Rectal smooth muscle tissue (tissue), 1 donor: Measurements from ENCODE around the gene GRIN2A.

ENCODE experiments used
- H3K27ac ChIP-seq: one replicate; pipeline ENCODE4 v1.7.0; 2013; ENCODE audit warnings: low read depth, low read length, inconsistent platforms
- H3K27me3 ChIP-seq: one replicate; pipeline ENCODE4 v1.7.0; 2013; ENCODE audit warnings: low read length; ENCODE audit not compliant: control insufficient read depth, insufficient read depth
- H3K36me3 ChIP-seq: one replicate; pipeline ENCODE4 v1.7.0; 2013; ENCODE audit warnings: low read length; ENCODE audit not compliant: control insufficient read depth, insufficient read depth
- H3K4me1 ChIP-seq: one replicate; pipeline ENCODE4 v1.7.0; 2013; ENCODE audit warnings: low read length; ENCODE audit not compliant: control insufficient read depth, insufficient read depth
- H3K4me3 ChIP-seq: one replicate; pipeline ENCODE4 v1.7.0; 2013; ENCODE audit warnings: low read length
- H3K9ac ChIP-seq: one replicate; pipeline ENCODE4 v1.7.0; 2013; ENCODE audit warnings: low read length

GRIN2A gene

DNA sequence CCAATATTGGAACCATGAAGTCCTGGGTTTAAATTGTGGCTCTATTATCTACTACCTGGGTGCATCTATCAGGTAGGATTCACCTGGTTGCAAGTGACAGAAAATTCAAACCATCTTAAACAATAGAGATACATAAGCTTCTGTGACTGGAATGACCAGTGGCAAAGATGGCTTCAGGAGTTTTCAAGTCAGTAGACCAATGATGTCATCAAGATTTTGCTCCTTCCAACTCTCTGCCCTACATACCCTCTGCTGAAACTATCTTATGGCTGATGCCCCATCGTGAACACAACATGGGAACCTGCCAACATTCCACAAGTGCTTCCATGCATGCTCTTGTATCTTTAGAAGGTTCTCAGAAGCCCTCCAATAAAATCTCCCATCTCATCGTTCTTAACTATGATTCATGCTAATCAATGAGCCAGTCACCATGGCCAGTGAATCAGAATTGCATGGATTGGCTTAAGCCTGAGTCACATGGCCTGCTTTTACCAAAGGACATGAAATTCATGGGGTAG, 180.9 kb downstream of the GRIN2A start:
- H3K27ac ChIP-seq, result no peak overlapping the region
- H3K4me1 ChIP-seq, result no peaks in the 10 kb centered on the region
- H3K4me3 ChIP-seq, result no peak overlapping the region
- H3K9ac ChIP-seq, result no peak overlapping the region
- H3K27me3 ChIP-seq, result no peaks in the 10 kb centered on the region
- H3K36me3 ChIP-seq, result no peaks in the 10 kb centered on the region

DNA sequence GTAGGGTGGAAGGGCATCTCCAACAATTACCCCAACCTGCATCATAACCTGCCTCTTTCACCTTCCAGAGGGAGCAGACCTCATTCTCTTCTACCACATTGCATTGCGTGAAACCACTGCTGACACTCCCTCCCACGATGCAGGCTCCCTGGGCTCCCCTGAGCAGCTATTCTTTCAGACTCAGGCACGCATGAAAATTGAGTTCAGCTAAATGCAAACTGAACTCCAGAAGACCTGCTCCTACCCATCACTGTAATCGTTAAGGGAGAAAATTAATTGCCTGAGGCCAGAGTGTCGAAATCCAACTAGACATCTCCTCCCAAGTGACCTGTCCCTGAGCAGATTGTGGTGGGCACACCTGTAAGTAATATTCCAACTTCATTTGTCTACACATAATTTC, 186.0 kb downstream of the GRIN2A start:
- Histone ChIP-seq H3K27me3 (no peaks in the 10 kb centered on the region), H3K4me3 (no peak overlapping the region), H3K27ac (no peak overlapping the region), H3K9ac (no peak overlapping the region), H3K36me3 (no peaks in the 10 kb centered on the region), H3K4me1 (no peaks in the 10 kb centered on the region)

DNA sequence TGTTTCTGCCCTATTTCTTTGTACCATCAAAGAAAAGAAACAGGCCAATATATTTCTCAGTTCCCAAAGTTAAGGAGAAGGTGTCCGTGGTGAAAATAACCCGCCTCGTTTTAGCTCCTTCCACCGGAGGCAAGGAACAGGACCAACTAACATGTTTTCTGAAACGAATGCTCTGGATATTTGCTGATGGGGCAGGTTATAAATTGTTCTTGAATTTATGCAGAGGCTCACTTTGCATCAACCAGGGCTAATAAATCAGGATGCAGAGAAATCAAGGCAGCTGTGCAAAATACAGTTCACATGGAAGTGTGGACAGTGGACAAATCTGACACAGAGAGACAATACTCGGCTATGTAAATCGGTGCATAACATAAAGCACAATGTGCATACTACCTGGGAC, 189.8 kb downstream of the GRIN2A start:
- Histone ChIP-seq H3K4me3 (no peak overlapping the region), H3K9ac (no peak overlapping the region), H3K27me3 (no peaks in the 10 kb centered on the region), H3K27ac (no peak overlapping the region), H3K36me3 (no peaks in the 10 kb centered on the region), H3K4me1 (no peaks in the 10 kb centered on the region)

DNA sequence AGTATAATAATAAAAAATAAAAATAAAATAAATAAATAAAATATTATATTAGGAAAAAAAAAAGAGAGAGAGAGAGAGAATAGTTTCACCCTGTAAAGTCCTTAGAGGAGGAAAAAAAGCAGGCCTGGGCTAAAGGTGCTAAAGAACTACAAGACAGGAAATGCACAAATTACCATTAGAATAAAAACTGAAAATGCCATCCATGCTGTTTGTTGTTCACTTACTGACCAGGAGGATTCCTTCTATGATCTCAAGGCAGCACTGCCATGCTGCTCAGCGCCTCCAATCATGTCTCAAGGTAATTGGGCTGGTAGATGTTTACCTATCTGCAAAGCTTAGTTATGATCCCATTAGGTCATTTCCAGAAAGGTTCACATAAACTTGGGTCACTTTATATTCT, 201.2 kb downstream of the GRIN2A start:
- H3K4me1 ChIP-seq, result no peaks in the 10 kb centered on the region
- H3K27ac ChIP-seq, result no peak overlapping the region
- no peak overlapping the region for H3K9ac ChIP-seq
- H3K27me3 ChIP-seq, result no peaks in the 10 kb centered on the region
- no peaks in the 10 kb centered on the region for H3K36me3 ChIP-seq
- H3K4me3 ChIP-seq, result no peak overlapping the region

DNA sequence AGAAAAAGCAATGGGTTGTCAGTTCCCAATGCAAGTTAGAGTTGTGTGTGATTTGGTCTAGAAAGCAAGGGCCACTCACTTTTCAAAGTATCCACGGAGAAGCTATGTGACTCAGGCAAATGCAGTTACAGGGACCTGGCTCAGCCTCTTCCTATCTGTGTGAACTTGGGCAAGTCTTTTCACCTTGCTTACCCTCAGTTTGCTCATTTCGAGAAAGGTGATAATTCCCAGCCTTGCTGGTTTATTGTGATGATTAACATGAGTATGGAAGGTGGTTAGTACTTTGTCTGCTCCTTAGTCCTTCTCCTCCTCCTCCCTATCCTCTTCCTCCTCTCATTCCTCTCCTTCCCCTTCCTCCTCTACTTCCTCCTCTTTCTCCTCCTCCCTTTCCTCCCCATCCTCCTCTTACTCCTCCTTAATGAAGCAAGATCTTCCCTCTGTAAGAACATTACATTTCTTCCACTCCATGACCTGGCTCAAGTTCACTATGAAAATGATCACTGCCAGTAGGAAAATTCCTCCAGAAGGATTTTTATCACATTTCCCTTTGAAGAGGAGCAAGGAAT, 204.0 kb downstream of the GRIN2A start:
- no peaks in the 10 kb centered on the region for H3K36me3 ChIP-seq
- no peak overlapping the region for H3K4me3 ChIP-seq
- H3K9ac ChIP-seq, result no peak overlapping the region
- H3K4me1 ChIP-seq, result no peaks in the 10 kb centered on the region
- no peak overlapping the region for H3K27ac ChIP-seq
- H3K27me3 ChIP-seq, result no peaks in the 10 kb centered on the region

DNA sequence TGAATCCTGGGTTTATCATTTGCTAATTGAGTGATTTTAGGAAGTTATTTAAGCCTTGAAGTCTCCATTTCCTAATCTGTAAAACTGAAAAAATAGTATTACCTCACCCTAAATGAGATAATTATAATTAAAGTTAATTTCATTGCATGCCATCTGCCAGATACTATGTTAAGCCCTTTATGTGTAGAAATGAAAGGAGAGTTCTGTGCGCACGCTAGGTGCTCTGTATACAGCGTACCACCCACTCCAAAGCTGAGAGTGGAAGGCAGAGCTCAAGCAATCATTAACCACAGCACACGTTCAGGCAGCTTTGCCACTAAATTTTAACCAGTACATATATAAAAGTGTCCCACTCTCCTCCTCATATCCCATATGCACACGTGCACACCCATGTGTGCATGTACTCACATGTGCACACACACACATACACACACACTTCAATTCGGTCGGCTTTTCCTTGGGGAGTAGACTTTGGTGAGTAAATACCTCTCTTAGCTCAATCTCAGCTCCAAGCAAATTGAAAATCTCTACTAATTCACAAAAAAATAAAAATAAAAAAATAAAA, 204.8 kb downstream of the GRIN2A start:
- no peak overlapping the region for H3K27ac ChIP-seq
- H3K9ac ChIP-seq, result no peak overlapping the region
- H3K4me3 ChIP-seq, result no peak overlapping the region
- H3K27me3 ChIP-seq, result no peaks in the 10 kb centered on the region
- H3K4me1 ChIP-seq, result no peaks in the 10 kb centered on the region
- H3K36me3 ChIP-seq, result no peaks in the 10 kb centered on the region

DNA sequence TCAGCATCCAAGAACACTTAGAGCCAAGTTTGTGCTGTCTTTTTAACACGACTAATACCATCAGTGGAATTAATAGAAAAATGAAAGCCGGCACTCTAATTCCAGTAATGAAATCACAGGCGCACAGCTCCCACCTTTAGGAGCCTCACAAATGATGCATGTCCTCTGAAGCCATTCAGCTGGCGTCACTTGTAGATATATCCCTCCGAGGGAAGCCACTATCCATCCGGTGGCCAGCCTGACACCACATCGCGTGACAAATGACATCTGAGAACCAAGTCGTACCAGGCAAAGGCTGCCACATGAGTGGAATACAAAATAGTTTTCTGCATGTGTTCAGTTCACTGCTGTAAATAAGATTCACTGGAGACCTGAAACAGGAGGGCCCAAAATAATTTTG, 205.6 kb downstream of the GRIN2A start:
- Histone ChIP-seq H3K27ac (no peak overlapping the region), H3K36me3 (no peaks in the 10 kb centered on the region), H3K4me3 (no peak overlapping the region), H3K9ac (no peak overlapping the region), H3K27me3 (no peaks in the 10 kb centered on the region), H3K4me1 (no peaks in the 10 kb centered on the region)

DNA sequence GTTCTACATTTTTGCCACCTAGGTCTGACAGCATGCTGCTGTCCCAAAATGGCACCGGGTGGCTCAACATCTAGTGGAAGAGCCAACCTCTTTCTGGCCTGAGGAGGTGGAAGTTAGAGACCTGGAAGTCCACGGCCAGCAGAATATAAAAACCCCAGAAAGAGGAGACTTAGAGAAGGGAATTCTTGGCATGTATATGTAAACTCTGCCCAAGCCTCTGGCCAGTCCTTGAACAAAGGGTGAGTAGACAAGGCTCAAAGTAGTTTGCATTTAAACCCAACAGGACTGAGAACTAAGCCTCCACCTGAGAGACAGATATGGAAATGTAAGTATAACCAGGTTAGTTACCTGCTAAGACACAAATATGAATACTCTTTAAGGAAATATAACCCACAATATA, 210.3 kb downstream of the GRIN2A start:
- no peak overlapping the region for H3K4me3 ChIP-seq
- H3K36me3 ChIP-seq, result no peaks in the 10 kb centered on the region
- no peak overlapping the region for H3K27ac ChIP-seq

DNA sequence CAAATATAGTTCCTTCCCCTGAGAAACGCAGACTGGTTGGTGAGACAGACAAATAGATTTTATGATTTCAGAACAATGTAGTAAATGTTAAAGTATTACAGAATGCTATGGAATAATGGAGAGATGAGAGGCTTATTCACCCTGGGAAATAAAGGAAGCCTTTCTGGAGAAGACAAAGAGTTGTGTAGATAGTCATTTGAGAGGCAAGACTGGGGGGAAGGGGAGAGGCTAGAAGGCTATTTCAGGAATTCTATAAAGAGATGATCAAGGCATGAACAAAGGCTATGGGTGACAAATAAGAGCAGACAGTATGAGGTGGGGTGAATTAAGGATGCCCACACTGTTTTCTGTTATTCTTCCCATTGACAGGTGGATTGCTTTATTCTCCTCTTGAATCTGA, 211.4 kb downstream of the GRIN2A start:
- Histone ChIP-seq H3K9ac (no peak overlapping the region), H3K27me3 (no peaks in the 10 kb centered on the region), H3K27ac (no peak overlapping the region), H3K36me3 (no peaks in the 10 kb centered on the region), H3K4me1 (no peaks in the 10 kb centered on the region), H3K4me3 (no peak overlapping the region)

More for the DNA sequence above, 210.3 kb downstream of the GRIN2A start:
- Histone ChIP-seq H3K9ac (no peak overlapping the region), H3K27me3 (no peaks in the 10 kb centered on the region), H3K4me1 (no peaks in the 10 kb centered on the region)

DNA sequence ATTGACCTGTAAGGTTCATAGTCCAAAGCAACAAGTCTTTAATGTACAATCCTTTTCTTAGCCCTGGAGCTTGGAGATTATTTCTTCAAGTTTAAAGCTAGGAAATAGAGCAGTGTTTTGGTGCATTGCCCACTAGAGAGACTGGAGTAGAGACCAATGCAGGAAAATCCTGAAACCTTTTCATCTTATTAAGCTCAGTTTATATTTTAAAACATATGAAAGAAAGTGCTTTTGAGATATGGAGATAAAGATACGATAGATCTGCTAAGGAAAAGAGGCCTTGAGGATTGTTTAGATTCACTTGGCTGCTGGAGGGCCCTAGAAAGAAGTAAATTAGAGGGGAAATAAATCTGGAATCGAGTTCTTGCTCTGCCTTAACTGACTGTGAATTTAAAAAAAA, 212.0 kb downstream of the GRIN2A start:
- Histone ChIP-seq H3K27ac (no peak overlapping the region), H3K4me1 (no peaks in the 10 kb centered on the region), H3K4me3 (no peak overlapping the region), H3K36me3 (no peaks in the 10 kb centered on the region), H3K9ac (no peak overlapping the region), H3K27me3 (no peaks in the 10 kb centered on the region)

DNA sequence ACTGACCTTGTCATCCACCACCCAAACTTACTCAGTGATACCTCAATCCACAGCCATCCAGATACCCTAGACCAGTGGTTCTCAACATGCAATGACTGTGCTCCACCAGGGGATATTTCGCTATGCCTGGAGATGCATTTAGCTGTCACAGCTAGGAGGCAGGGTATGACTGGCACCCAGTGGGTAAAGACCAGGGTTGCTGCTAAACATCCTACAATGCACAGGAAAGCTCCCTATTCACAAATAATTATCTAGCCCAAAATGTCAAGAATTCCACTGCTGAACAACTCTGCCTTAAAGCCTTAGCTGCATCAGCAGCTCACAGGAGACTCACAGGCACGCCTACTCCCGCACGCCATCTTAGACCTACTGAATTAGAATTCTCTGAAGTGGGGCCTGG, 212.6 kb downstream of the GRIN2A start:
- Histone ChIP-seq H3K4me1 (no peaks in the 10 kb centered on the region), H3K36me3 (no peaks in the 10 kb centered on the region), H3K27ac (no peak overlapping the region), H3K4me3 (no peak overlapping the region), H3K27me3 (no peaks in the 10 kb centered on the region), H3K9ac (no peak overlapping the region)

DNA sequence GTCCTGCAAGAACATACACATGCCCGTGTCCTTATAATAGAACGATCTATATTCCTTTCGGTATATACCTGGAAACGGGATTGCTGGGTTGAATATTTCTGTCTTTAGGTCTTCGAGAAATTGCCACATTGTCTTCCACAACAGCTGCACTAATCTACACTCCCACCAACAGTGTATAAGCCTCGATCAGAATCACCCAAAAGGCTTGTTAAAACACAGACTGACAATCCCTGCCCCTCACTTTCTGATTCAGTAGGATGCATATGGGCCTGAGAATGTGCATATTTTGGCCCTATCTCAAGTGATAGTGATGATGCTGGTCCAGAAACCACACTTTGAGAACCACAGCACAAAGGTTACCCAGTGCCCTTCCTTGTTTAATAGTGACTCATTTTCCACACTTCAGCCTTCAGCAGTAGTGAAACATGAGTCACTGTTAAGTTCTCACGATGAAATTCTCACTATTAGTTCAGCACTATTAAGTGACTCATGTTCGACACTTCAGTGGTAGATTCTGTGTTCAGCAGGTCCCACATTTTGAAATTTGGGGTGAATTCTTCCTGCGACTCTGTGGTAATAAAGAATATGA, 215.6 kb downstream of the GRIN2A start:
- Histone ChIP-seq H3K27me3 (no peaks in the 10 kb centered on the region), H3K9ac (no peak overlapping the region), H3K4me3 (no peak overlapping the region), H3K36me3 (no peaks in the 10 kb centered on the region), H3K27ac (no peak overlapping the region), H3K4me1 (no peaks in the 10 kb centered on the region)

DNA sequence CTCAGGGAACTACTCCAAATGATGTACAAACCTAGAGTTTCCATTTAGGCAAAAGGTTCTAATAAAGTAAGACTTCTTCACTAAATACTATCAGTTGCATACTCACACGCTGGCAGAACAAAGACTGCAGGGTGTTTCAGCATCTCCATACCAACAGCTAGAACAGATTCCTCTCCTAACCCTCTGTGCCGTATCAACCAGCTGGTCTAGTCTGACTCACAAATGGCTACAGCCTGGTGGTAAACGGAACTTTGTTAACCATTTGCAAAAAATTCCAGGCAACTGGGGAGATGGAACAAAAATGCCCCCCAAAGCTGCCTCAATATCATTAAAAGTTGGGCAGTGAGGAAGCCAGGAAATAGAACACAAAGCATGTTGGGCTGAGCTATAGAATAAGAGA, 217.1 kb downstream of the GRIN2A start:
- no peaks in the 10 kb centered on the region for H3K4me1 ChIP-seq
- no peak overlapping the region for H3K27ac ChIP-seq
- no peaks in the 10 kb centered on the region for H3K27me3 ChIP-seq
- no peak overlapping the region for H3K9ac ChIP-seq
- no peaks in the 10 kb centered on the region for H3K36me3 ChIP-seq
- H3K4me3 ChIP-seq, result no peak overlapping the region
